Measurements from ENCODE around the gene GJA1.

Gene GJA1

DNA sequence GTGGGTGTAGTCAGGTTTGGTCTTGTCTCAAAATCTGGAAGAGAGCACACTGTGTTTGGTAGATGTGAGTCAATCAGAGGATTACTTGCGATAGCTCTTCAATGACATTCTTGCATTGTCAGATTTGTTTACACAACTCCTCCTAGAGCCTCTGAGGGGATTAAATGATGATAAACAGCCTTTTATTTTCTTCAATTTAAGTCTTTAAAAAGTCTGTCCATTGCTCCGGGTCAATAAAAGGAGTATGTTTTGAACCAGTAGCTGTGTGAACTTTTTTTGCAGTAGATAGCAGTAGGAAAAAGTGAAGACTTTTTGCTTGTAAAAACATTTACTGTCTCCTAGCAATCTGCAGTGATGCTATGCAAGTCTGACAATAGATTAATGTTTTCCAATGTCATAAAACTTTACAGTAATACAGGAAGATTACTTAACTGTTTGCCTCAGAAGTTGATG lies 49.9 kb downstream of the GJA1 start:
- TF ChIP-seq POLR2A (IDR thresholded peaks at IDR 0.05; ENCODE audit: low read length) (no peak), GATA1 (IDR thresholded peaks at IDR 0.05; ENCODE audit: low read depth, low read length) (no peak)
- no peak for DNase-seq

DNA sequence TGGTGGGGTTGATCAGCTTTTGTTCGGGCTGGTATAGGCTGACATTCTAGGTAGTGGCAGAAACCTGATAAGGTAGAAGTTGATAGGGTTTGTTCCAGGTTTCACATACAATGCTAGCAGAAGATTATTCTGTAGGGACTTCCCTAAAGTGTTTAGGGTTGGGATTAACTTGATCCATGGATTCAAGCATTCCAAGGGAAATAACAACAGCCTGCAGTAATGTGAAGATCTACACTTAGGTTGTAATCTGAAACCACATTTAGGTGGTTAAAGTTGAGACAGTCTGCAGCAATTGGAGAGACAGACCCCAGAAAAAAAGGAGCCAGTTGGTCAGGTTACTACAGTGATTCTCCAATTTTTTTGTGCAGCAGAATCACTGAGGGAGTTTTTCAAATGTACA lies 56.1 kb downstream of the GJA1 start:
- TF ChIP-seq POLR2A (IDR thresholded peaks at IDR 0.05; ENCODE audit: low read length) (no peak), GATA1 (IDR thresholded peaks at IDR 0.05; ENCODE audit: low read depth, low read length) (no peak)
- DNase-seq = no peak

DNA sequence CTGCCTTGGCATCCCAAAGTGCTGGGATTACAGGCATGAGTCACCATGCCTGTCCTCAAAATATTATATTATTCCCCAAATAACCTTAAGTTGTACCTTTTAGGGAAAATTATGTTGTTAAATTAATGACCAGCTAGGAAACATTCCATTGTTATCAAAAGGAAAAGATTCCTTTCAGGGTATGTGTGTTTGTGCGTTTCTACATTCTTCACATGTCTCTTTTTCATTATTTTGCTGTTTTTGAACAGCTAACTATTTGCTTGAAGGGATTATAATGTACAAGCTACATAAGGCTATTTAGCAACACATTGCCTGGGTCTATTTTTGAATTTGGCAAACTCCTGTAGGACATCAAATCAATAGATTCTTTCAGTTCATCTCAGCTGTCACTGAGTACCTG lies 57.1 kb downstream of the GJA1 start:
- no peak for TF ChIP-seq POLR2A (IDR thresholded peaks at IDR 0.05; ENCODE audit: low read length)
- TF ChIP-seq GATA1 (IDR thresholded peaks at IDR 0.05; ENCODE audit: low read depth, low read length) = no peak
- no peak for DNase-seq

DNA sequence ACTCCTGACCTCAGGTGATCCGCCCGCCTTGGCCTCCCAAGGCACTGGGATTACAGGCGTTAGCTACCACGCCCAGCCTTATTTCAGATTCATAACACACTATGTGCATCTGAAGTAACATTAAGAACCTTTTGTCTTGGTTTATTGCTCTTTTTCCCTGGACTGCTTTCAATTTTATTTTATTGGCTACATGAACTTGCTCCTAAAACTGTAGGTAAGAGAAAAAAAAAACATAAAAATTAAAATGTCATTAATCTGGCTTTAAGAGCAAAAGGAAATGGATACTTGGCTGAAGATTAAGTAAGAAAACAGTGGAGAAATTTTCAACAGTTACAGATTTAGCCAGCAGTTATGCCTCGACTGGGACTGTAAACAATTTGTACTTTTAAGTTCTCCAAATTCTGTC lies 62.5 kb downstream of the GJA1 start:
- TF ChIP-seq GATA1 (IDR thresholded peaks at IDR 0.05; ENCODE audit: low read depth, low read length) = no peak
- TF ChIP-seq POLR2A (IDR thresholded peaks at IDR 0.05; ENCODE audit: low read length) = no peak
- no peak for DNase-seq

DNA sequence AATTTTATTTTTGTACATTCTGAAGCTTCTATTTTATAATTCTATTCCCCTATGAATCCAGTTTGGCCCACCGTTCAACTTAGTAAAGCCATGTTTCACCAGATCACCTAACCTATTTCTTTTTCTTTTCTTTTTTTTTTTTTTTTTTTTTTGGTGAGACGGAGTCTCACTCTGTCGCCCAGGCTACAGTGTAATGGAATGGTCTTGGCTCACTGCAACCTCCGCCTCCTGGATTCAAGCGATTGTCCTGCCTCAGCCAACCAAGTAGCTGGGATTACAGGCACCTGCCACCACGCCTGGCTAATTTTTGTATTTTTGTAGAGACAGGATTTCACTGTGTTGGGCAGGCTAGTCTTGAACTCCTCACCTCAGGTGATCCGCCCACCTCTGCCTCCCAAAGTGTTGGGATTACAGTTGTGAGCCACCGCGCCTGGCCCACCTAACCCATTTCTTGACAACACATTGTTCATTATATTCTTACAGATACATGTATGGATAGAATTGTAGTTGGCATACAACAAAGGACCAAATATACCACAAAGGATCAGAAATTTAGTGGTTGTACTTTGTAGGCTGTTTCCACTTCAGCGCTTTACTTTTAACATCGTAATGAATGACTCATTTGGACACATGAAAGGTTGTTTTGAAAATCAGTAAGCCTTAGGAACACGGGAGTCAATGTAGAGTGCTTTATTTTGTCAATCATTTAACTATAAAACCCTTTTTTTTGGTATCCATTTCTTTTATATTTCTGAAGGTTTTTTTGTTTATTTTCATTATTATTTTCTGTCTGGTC lies 63.2 kb downstream of the GJA1 start:
- DNase-seq = no peak
- no peak for TF ChIP-seq POLR2A (IDR thresholded peaks at IDR 0.05; ENCODE audit: low read length)
- no peak for TF ChIP-seq GATA1 (IDR thresholded peaks at IDR 0.05; ENCODE audit: low read depth, low read length)

Measured in erythroblast (primary cell).